ENCODE results near the gene CRYGD.

CRYGD gene

DNA sequence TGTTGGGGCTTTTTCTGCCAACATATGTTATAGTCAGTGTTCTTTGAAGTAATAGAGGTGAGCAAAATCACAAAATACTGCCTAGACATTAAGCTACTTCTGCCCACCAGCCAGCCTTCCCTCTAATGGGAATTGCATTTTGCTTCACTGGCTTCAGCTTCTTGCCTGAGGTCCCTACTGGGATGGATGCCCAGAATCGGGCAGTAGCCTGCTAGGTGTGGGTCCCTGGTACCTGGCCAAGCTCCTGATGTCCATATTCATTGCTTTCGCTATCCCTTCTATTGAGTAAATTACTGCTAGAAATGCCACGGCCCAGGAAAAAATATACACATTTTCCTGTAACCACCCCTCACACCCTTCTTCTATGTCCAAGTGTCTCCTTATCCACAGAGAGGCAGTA lies 27.0 kb downstream of the CRYGD start:
- Histone ChIP-seq H3K36me3 (ENCODE audit: insufficient read depth, low read length) (no peaks in the 10 kb centered on the region), H2AFZ (ENCODE audit: low read depth, low read length) (no peak overlapping the region), H3K27ac (ENCODE audit: low read length) (no peak overlapping the region), H3K4me2 (ENCODE audit: insufficient read depth, low read length) (no peak overlapping the region), H3K4me3 (ENCODE audit: low read depth in 1 of 2, low read length in 2 of 2) (no peak overlapping the region), H3K9ac (ENCODE audit: low read depth, low read length) (no peak overlapping the region), H3K4me1 (ENCODE audit: insufficient read depth, low read length) (peaks cover 28% of the 10 kb centered on the region), H4K20me1 (ENCODE audit: insufficient read depth, low read length) (no peaks in the 10 kb centered on the region), H3K79me2 (ENCODE audit: insufficient read depth, low read length) (no peaks in the 10 kb centered on the region), H3K27me3 (ENCODE audit: insufficient read depth, low read length, poor library complexity) (no peaks in the 10 kb centered on the region), H3K9me3 (ENCODE audit: insufficient read depth, low read length, severe bottlenecking) (no peaks in the 10 kb centered on the region)
- no peak for ATAC-seq (ENCODE audit: insufficient read depth, low read depth)
- no peak for DNase-seq
- TF ChIP-seq, protein P1, sequence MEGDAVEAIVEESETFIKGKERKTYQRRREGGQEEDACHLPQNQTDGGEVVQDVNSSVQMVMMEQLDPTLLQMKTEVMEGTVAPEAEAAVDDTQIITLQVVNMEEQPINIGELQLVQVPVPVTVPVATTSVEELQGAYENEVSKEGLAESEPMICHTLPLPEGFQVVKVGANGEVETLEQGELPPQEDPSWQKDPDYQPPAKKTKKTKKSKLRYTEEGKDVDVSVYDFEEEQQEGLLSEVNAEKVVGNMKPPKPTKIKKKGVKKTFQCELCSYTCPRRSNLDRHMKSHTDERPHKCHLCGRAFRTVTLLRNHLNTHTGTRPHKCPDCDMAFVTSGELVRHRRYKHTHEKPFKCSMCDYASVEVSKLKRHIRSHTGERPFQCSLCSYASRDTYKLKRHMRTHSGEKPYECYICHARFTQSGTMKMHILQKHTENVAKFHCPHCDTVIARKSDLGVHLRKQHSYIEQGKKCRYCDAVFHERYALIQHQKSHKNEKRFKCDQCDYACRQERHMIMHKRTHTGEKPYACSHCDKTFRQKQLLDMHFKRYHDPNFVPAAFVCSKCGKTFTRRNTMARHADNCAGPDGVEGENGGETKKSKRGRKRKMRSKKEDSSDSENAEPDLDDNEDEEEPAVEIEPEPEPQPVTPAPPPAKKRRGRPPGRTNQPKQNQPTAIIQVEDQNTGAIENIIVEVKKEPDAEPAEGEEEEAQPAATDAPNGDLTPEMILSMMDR (IDR thresholded peaks at IDR 0.05; ENCODE audit: borderline replicate concordance, extremely low read depth, low read length, poor library complexity, severe bottlenecking), result no peak
- TF ChIP-seq EZH2 (IDR thresholded peaks at IDR 0.05; ENCODE audit: borderline replicate concordance, low read depth, low read length, severe bottlenecking), result no peak

DNA sequence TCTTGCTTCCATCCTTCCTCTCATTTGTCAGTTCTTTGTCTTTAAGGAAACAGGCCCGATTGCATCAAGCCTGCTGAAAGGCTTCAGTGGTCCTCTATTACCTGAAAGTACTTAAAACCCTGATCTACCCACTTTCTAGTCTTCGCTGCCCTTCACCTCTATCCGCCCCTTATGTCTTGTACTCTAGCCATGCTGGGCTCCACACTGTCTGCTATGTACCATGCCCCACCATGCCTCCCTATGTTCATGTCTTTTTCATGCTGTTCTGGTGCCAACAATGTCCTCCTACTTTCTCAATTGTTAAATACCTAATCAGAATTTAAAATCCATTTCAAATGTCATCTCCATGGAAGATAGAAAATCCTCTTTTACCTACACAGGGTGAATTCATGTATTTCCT lies 28.2 kb downstream of the CRYGD start:
- no peak for DNase-seq
- no peak overlapping the region for H2AFZ ChIP-seq (ENCODE audit: low read depth, low read length)
- H3K9me3 ChIP-seq (ENCODE audit: insufficient read depth, low read length, severe bottlenecking), result no peaks in the 10 kb centered on the region
- H3K4me1 ChIP-seq (ENCODE audit: insufficient read depth, low read length), result peaks cover 16% of the 10 kb centered on the region
- H4K20me1 ChIP-seq (ENCODE audit: insufficient read depth, low read length), result no peaks in the 10 kb centered on the region
- H3K27ac ChIP-seq (ENCODE audit: low read length), result no peak overlapping the region
- no peak for TF ChIP-seq EZH2 (IDR thresholded peaks at IDR 0.05; ENCODE audit: borderline replicate concordance, low read depth, low read length, severe bottlenecking)
- H3K9ac ChIP-seq (ENCODE audit: low read depth, low read length), result no peak overlapping the region
- H3K27me3 ChIP-seq (ENCODE audit: insufficient read depth, low read length, poor library complexity), result no peaks in the 10 kb centered on the region
- H3K4me3 ChIP-seq (ENCODE audit: low read depth in 1 of 2, low read length in 2 of 2), result no peak overlapping the region
- no peak overlapping the region for H3K4me2 ChIP-seq (ENCODE audit: insufficient read depth, low read length)
- no peaks in the 10 kb centered on the region for H3K36me3 ChIP-seq (ENCODE audit: insufficient read depth, low read length)
- no peaks in the 10 kb centered on the region for H3K79me2 ChIP-seq (ENCODE audit: insufficient read depth, low read length)
- no peak for ATAC-seq (ENCODE audit: insufficient read depth, low read depth)

DNA sequence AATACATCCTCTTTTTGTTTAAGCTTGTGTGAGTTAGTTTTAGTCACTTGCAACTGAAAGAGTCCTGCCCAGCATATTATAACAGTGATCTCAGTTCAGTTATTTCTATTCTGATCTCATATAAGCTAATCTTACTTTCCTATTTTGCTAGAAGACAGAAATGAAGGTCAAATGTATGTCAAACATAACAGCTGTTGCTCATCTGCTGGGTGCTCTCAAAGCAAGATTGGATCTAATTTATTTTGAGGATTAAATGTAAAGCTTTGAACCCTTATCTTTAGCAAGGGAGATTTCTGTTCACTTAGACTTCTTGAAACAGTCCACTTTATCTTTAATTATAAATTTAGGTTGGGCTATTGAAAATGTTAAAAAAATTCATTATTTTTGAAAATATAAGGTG lies 31.2 kb downstream of the CRYGD start:
- H3K27ac ChIP-seq (ENCODE audit: low read length), result no peak overlapping the region
- no peak for DNase-seq

GRCh38 chr2:208092093-208092832 lies 32.1 kb downstream of the CRYGD start:
- H3K4me1 ChIP-seq (ENCODE audit: insufficient read depth, low read length), result no peaks in the 10 kb centered on the region
- no peaks in the 10 kb centered on the region for H3K36me3 ChIP-seq (ENCODE audit: insufficient read depth, low read length)
- H3K27ac ChIP-seq (ENCODE audit: low read length), result no peak overlapping the region
- no peak overlapping the region for H3K4me3 ChIP-seq (ENCODE audit: low read depth in 1 of 2, low read length in 2 of 2)
- no peaks in the 10 kb centered on the region for H3K79me2 ChIP-seq (ENCODE audit: insufficient read depth, low read length)
- H3K27me3 ChIP-seq (ENCODE audit: insufficient read depth, low read length, poor library complexity), result no peaks in the 10 kb centered on the region
- no peaks in the 10 kb centered on the region for H3K9me3 ChIP-seq (ENCODE audit: insufficient read depth, low read length, severe bottlenecking)
- no peak for DNase-seq
- no peak overlapping the region for H2AFZ ChIP-seq (ENCODE audit: low read depth, low read length)
- H4K20me1 ChIP-seq (ENCODE audit: insufficient read depth, low read length), result no peaks in the 10 kb centered on the region
- no peak for TF ChIP-seq EZH2 (IDR thresholded peaks at IDR 0.05; ENCODE audit: borderline replicate concordance, low read depth, low read length, severe bottlenecking)
- TF ChIP-seq, protein P1 (IDR thresholded peaks at IDR 0.05; ENCODE audit: borderline replicate concordance, extremely low read depth, low read length, poor library complexity, severe bottlenecking), result no peak
- H3K9ac ChIP-seq (ENCODE audit: low read depth, low read length), result no peak overlapping the region
- H3K4me2 ChIP-seq (ENCODE audit: insufficient read depth, low read length), result no peak overlapping the region
- no peak for ATAC-seq (ENCODE audit: insufficient read depth, low read depth)

More for the DNA sequence above, 31.2 kb downstream of the CRYGD start:
- Histone ChIP-seq H3K79me2 (ENCODE audit: insufficient read depth, low read length) (no peaks in the 10 kb centered on the region), H3K9me3 (ENCODE audit: insufficient read depth, low read length, severe bottlenecking) (no peaks in the 10 kb centered on the region), H3K9ac (ENCODE audit: low read depth, low read length) (no peak overlapping the region), H3K4me2 (ENCODE audit: insufficient read depth, low read length) (no peak overlapping the region), H2AFZ (ENCODE audit: low read depth, low read length) (no peak overlapping the region), H3K27me3 (ENCODE audit: insufficient read depth, low read length, poor library complexity) (no peaks in the 10 kb centered on the region), H3K4me1 (ENCODE audit: insufficient read depth, low read length) (no peaks in the 10 kb centered on the region), H3K36me3 (ENCODE audit: insufficient read depth, low read length) (no peaks in the 10 kb centered on the region), H4K20me1 (ENCODE audit: insufficient read depth, low read length) (no peaks in the 10 kb centered on the region), H3K4me3 (ENCODE audit: low read depth in 1 of 2, low read length in 2 of 2) (no peak overlapping the region)
- TF ChIP-seq, protein P1 (IDR thresholded peaks at IDR 0.05; ENCODE audit: borderline replicate concordance, extremely low read depth, low read length, poor library complexity, severe bottlenecking), result no peak
- no peak for TF ChIP-seq EZH2 (IDR thresholded peaks at IDR 0.05; ENCODE audit: borderline replicate concordance, low read depth, low read length, severe bottlenecking)
- ATAC-seq (ENCODE audit: insufficient read depth, low read depth), result no peak

Data from DND-41 (cell line).